GM13977 (cell line): ENCODE measurements around the gene ICA1L.

Source experiments
- DNase-seq: peaks from one replicate; pipeline ENCODE4 v3.0.0; 2012; ENCODE audit warnings: low spot score
- CTCF ChIP-seq: IDR thresholded peaks from 2 replicates; pipeline ENCODE4 v1.5.1; 2012; ENCODE audit warnings: mild to moderate bottlenecking, control low read depth; ENCODE audit not compliant: insufficient read depth; ENCODE audit errors: extremely low read depth, missing control alignments
- in situ Hi-C: fragments of 300-500 bp; cut with MboI; formaldehyde crosslinking; loops from one replicate; pipeline ENCODE4 v1.12.0; 2022; ENCODE audit warnings: low sequenced_read_pairs, low pct_unique_long_range_greater_than_20kb, mixed read lengths, inconsistent platforms; ENCODE audit not compliant: unreplicated experiment

The ICA1L gene

DNA sequence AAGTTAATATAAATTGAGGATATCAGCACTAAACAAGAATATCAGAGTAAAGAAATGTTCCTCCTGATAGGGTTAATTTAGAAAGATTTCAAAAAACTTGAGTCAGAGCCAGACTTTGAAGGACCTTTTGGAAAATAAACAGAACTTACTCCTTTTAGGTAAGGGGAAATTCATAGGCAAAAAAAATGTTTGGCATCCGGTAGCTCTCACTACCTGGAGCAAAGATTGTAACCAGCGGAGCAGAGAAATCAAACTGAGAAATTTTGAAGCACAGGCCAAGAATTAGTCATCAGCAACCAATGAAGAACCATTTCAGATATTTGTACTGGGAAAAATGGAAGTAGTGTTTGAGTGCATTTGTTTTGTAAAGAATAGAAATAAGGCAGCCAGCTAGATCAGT lies 113.0 kb downstream of the ICA1L start:
- in situ Hi-C loops: no loop called here
- no peak for DNase-seq
- TF ChIP-seq CTCF: no peak

DNA sequence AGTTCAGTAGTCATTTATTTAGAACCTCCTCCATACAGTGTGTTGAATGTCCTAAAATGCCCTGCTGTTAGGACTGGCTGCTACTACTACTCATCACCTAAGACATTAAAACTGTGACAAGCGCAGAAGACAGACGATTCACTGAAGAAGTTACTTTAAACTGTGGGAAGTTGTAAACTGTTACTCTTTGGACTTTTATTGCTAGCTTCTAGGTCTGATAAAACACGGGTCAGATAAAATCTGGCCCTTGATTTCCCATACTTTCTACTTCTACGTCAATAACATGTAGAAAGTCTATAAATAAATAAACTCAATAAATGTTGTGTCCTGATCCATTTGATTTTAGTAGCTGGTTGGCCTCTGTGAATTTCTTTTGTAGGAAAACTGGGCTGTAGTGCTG lies 113.4 kb downstream of the ICA1L start:
- in situ Hi-C loops: no loop called here
- TF ChIP-seq CTCF: no peak

DNA sequence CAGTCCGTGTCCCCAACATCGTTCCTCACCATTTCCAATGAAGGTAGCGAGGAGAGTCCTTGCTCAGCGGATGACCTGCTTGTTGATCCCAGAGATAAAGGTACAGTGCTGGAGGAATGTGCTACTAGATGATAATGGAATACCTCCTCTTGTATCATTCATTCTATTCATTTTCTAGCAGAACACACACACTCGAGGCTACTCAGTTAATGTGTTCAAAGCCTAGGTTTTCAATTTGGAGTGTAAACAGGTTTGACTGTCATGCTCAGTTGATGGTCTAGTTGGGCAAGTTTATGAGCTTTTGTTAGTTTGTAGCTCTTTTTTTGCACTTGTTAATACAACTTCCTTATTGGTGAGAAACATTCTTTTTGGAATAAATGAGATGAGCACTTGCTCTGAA lies 114.2 kb downstream of the ICA1L start:
- no peak for TF ChIP-seq CTCF
- in situ Hi-C loops: no loop called here
- DNase-seq: no peak

More for the DNA sequence above, 113.4 kb downstream of the ICA1L start:
- no peak for DNase-seq

DNA sequence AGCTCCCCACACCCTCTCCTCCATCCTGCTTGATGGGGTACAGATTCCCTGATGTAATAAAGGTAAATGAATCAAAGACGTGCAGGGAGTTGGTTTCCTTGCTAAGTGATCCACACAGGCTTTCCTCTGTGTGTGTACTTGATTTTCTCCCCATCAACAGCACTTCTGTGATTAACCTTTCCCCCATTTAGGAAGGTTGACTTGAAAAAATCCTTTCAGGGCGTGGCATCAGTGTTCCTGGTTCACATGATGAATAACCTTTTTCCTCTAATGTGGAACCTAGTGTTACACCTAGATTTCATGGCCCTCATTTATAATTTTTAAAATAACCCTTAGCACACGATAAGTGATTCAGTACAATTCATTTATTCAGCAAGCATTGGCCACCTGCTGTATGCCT lies 115.0 kb downstream of the ICA1L start:
- no peak for DNase-seq
- TF ChIP-seq CTCF: no peak
- in situ Hi-C loops: no loop called here

DNA sequence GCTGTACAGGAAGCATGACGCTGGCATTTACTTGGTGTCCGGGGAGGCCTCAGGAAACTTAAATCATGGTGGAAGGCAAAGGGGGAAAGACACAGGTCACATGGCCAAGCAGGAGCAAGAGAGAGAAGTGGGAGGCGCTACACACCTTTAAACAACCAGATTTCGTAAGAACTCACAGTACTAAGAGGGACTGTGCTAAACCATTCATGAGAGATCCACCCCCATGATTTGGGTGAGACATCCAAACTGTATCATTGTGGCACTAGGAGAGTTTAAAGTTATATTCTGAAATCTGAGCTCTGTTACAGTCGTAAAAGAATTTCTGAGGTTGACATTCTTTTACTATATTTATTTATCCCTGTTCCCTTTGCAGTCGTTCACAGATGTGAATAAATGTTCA lies 116.6 kb downstream of the ICA1L start:
- in situ Hi-C loops: no loop called here
- no peak for DNase-seq
- TF ChIP-seq CTCF: no peak

GRCh38 chr2:202752071-202752470 lies 119.5 kb downstream of the ICA1L start:
- no peak for DNase-seq
- in situ Hi-C loops: no loop called here
- TF ChIP-seq CTCF: no peak
